OCI-M1 (cell line): ENCODE measurements around the gene MBNL1.
"Not testable (repeated sequence)": the region's sequence is repeated elsewhere in the genome, so short reads cannot be mapped to it uniquely, and the experiment has no call there.

ENCODE experiments used
- DNase-seq: peaks from one replicate; lab custom pipeline; 2025; lab: John Stamatoyannopoulos, UW

Gene MBNL1

DNA sequence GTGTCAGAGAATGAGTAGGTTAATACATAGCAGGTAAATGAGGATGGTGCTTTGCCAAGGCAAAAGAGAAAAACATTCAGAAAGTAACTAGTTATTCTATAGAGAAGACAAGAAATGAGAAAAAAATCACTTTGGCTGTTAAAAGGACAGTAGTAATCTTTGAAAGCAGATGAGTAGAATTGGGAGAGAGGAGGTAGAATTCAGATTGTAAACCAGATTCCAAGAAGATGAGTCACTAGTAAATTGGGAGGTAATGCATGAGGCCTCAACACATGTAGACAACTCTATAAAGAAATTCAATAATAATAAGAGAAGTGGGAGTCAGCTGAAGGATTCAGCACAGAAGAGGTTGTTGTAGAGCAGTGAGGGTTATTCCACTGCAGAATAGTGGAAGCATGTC lies 81.4 kb downstream of the MBNL1 start:
- no peak for DNase-seq

- no peak for DNase-seq
Measured at GRCh38 chr3:152350776-152351175, 82.0 kb downstream of the MBNL1 start.

DNA sequence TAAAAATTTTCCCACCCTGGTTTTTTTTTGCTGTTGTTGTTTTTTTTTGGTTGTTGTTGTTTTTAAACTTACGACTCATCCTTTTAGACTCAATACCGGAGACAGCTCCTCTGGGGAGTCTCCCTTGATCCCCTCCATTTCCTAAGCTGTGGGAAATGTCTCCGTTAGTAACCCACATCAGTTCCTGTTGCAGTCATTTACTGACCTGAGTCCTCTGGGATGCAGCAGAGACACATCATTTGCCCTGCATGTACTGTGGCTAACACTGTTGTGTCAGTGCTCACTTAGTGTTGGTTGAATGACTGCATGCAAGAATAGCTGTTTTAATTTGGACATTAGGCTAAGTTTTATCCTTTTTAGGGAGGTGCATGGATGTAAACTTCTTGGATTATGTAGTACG lies 83.8 kb downstream of the MBNL1 start:
- DNase-seq, result no peak

GRCh38 chr3:152353578-152353977 lies 84.8 kb downstream of the MBNL1 start:
- no peak for DNase-seq

GRCh38 chr3:152355744-152356665 lies 87.3 kb downstream of the MBNL1 start:
- no peak for DNase-seq

- DNase-seq, result no peak
Measured at GRCh38 chr3:152356870-152357276, 88.1 kb downstream of the MBNL1 start.

DNA sequence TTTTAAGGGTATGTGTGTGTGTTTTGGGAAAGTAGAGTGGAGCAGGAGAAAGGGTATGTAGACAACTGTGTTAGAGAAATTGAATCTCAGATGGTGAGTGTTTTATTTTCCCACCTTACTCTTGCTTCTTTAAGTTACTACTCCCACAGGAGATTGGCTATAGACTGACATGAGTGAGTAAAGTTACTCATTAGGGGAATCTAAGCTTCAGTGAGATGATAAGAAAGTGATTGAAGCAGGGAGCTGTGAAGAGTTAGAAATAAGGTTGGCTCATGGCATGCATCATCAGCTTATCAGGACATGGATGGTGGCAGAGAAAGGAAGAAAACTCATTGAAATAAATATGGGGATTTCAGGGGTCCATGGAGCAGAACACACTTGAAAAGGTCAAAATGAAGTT lies 88.9 kb downstream of the MBNL1 start:
- DNase-seq, result no peak

DNA sequence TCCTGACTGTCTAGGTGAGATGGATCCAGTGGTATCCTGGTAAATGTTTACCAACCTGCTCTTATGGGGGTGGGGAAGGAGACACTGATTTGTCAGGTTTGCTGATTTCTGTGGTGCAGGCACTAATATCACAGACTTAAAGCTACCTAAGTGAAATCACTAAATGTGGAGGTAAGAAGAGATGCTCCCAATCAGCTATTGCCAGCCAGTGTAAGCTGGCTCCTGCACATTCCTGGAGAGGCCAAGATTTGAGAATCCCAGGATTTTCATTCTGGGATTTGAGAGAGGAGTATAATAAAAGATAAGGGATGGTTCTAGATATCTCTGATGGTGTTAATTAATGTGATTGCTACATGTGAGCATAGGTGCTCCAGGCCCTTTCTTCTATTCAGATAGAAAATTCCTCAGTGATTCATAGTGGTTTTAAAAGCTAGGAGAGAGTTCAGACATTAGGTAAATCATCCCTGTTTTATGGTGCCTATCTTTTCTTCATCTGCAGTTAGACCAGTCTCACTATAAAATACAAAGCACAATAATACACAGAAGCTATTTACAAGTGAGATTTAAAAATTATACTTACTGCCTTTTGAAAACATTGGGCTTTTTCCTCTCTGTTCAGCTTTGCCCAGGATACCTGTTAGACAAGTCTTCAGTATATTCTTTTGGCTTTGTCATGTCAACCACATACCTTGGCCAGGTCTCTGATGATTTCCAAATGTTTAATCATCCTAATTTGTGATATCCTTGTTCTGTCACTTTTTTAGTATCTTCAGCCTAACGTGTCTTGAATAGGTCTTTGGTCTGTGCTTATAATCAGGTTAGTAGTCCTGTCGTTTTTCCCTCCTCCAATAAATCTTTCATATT lies 90.9 kb downstream of the MBNL1 start:
- no peak for DNase-seq

DNA sequence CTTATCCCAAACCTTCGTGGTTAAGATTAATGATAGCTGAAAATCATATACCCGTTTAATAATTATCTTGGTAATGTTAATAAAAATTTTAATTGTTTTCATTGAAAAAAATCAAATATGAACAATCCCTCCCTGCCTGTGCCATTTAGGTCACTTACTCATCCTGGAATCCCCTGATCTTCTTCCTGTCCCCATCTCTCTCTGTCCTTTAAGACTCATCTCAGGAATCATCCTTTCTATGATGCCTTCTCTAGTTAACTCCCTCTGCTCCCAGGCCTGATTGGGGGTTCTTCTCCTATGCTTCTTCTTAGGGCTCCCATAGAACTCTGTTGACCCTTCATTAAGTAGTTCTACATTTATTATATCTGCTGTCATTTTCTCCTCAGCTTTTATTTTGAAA lies 91.6 kb downstream of the MBNL1 start:
- DNase-seq, result no peak

DNA sequence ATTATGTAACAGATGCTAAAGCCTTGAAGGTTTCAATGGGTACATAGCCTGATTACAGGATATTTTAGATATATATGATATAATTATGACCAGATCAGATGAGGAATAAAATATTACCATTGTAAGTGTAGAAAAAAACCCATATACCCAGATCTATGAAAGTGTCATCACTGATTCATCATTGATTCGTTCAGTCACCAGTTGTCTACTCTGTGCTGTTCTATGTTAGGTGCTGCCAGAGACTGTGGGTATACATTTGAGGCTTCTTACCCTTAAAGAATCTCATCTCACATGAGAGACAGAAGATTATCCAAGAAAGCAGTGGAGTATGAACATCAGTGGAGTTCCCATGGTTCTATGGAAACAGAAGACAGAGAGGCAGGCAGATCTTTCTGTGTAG lies 92.2 kb downstream of the MBNL1 start:
- DNase-seq, result no peak

GRCh38 chr3:152362086-152362485 lies 93.4 kb downstream of the MBNL1 start:
- DNase-seq, result no peak

- DNase-seq, result no peak
Measured at GRCh38 chr3:152364237-152364636, 95.5 kb downstream of the MBNL1 start.

- no peak for DNase-seq
Measured at GRCh38 chr3:152365126-152365525, 96.4 kb downstream of the MBNL1 start.

- no peak for DNase-seq
Measured at GRCh38 chr3:152365766-152366593, 97.3 kb downstream of the MBNL1 start.

- not testable (repeated sequence) for DNase-seq
Measured at GRCh38 chr3:152367192-152367591, 98.5 kb downstream of the MBNL1 start.

GRCh38 chr3:152372633-152373032 lies 103.9 kb downstream of the MBNL1 start:
- not testable (repeated sequence) for DNase-seq

DNA sequence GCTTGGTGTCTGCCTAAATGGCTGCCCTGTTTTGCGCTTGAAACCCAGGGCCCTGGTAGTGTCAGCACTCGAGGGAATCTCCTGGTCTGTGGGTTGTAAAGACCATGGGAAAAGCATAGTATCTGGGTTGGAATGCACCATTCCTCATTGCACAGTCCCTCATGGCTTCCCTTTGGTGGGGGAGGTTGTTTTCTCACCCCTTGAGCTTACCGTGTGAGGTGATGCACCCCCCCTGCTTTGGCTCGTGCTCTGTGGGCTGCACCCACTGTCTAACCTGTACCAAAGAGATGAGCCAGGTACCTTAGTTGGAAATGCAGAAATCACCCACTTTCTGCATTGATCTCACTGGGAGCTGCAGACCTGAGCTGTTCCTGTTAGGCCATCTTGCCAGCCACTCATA lies 104.7 kb downstream of the MBNL1 start:
- no peak for DNase-seq

DNA sequence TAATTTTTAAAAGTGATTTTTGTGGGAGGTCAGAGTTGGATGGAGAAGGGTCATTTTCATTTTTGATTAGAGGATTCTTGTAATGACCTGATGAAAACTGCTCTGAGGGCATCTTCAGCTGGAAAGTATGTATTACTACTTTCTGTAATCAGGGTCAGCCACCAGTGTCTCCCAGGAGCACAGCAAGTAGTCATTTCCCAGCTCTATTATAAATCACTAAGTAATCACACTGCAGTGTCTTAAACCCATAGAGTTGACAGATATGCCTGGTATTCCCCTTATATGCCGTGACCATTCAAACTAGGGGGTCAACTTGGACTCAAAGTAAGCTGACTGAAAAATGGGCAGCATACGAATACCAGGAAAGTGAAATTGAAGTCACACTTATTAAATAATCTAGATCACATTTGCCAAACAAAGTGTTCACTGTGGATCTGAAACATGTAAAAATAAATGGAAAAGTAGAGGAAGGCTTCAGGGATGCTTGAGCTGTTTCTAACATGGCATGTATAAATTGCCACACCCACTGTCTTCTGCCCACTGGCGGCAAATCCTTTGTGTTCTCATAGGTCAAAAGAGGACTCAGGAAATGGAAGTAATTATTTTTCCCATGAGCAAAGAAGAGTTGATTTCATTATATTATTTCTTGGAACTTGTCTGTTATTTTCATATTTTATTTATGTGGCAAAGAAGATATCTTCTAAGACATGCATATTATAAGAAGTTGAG lies 105.7 kb downstream of the MBNL1 start:
- no peak for DNase-seq

DNA sequence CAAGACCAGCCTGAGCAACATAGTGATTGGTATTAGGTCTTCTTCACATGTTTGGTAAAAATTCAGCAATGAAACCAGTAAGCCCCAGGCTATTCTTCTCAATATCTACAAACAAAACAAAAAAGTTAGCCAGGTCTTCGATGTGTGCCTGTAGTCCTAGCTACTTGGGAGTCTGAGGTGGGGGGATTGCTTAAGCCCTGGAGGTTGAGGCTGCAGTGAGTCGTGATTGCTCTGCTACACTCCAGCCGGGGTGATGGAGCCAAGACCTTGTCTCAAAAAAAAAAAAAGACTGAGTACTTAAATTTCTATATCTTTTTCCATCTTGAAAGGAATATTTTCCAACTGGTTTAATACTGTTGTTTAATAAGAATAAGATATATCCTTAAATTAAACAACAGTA lies 106.8 kb downstream of the MBNL1 start:
- DNase-seq, result no peak

DNA sequence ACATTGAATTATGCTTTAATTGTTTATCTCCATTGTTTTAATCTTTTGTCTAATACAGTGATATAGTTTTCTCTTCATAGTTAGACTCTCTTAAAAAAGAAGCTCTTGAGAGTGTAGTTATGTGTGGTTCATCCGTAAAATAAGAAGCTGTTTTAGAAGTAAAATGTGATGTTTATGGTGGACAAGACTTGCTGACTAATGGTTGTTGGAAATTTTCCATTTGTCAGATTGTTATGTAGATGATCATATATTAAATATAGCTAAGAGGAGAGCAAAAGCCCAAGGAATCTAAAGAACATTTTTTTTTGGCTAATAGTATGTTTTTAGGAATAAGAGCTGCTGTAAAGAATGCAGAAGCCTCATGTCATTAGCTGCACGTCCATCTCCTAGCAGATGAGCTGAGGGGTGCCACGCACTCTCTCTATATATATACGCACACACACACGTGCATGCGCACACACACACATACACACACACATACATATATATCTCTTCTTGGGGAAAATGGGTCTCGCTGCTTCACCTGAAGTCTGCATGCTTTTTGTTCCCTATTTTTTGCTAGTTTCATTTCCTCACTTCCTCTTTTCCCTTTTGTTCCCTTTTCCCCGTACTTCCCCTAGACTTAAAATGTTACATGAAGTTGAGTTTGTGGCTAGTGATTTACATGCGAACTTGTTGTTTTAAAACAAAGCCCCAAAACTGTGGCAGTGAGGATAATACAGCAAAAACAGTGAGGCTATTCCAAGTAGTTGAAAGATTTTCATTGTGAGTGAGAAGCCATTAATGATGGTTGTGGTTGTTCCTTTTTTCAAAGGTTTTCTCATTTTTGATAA lies 107.8 kb downstream of the MBNL1 start:
- DNase-seq, result peak; percentile 88

DNA sequence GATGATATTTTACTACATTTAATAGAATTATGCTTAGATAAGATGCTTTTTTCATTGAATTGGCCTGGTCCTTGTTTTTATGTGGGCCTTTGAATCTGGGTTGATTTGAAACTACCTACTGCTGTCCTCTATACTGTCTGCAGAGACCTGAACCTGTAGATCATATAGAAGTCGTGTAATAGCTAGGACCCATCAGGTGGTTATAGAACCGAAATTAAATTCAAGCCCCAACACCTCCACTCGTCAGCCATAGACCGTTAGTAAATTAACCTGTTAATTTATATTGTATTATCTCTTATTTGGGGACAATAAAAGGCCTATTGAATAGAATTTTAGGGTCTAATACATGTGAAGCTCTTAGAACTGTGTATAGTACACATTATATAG lies 108.4 kb downstream of the MBNL1 start:
- DNase-seq, result peak; percentile 45
